Lower leg skin (tissue), 4 donors: ENCODE data around the gene EGFL8. TPM values are rescaled to one million over a fixed set of nuclear protein-coding genes. Genes with fewer than 3 reads are reported as not detected.

Experiments
- DNase-seq, 2 donors: peaks; one replicate each; pipeline ENCODE4 v3.0.0-alpha.2; 2019; ENCODE audit warnings: low spot score in 2 of 2
- H3K4me3 ChIP-seq: fragments of 200-600 bp; sonication (generic); 2 replicates; pipeline ENCODE4 v1.5.1; 2017; ENCODE audit warnings: mild to moderate bottlenecking, low read depth; ENCODE audit not compliant: poor library complexity, severe bottlenecking
- POLR2A ChIP-seq, 2 donors: fragments of 450-650 bp; IDR thresholded peaks; one replicate each; pipeline ENCODE4 v1.6.1; 2016 to 2017; ENCODE audit warnings: antibody characterized with exemption in 2 of 2, mild to moderate bottlenecking in 1 of 2, moderate library complexity in 1 of 2
- WGBS, 2 donors: methylation state at CpG; one replicate each; pipeline ENCODE4 v1.1.5; 2018; 5-methylcytosine and 5-hydroxymethylcytosine counted together
- intact Hi-C: fragments of 100-400 bp; cut with DNase I; formaldehyde crosslinking; loops from one replicate; pipeline ENCODE4 v1.15.0; 2023; ENCODE audit warnings: low total_unique reads
- total RNA-seq, 4 donors: library from RNA; depleted of rRNA; stranded (reverse); fragments of >200 nt; gene quantifications; one replicate each; pipeline ENCODE4 v1.1.0, GENCODE V29; 2016
- TF ChIP-seq, protein P1 (sequence below), 3 donors: fragments of 450-650 bp; IDR thresholded peaks; one replicate each; pipeline ENCODE4 v1.5.1; 2016; ENCODE audit warnings: antibody characterized with exemption in 3 of 3, mild to moderate bottlenecking in 3 of 3, moderate library complexity in 2 of 3

The EGFL8 gene
- total RNA-seq, 4 donors from 2014 or later = 12.5 to 40.8 (median 18.6) TPM

GRCh38 chr6:32146687-32147086 lies 17.7 kb upstream of the EGFL8 start:
- DNase-seq = no peak
- no peak overlapping the region for H3K4me3 ChIP-seq
- TF ChIP-seq, protein P1, sequence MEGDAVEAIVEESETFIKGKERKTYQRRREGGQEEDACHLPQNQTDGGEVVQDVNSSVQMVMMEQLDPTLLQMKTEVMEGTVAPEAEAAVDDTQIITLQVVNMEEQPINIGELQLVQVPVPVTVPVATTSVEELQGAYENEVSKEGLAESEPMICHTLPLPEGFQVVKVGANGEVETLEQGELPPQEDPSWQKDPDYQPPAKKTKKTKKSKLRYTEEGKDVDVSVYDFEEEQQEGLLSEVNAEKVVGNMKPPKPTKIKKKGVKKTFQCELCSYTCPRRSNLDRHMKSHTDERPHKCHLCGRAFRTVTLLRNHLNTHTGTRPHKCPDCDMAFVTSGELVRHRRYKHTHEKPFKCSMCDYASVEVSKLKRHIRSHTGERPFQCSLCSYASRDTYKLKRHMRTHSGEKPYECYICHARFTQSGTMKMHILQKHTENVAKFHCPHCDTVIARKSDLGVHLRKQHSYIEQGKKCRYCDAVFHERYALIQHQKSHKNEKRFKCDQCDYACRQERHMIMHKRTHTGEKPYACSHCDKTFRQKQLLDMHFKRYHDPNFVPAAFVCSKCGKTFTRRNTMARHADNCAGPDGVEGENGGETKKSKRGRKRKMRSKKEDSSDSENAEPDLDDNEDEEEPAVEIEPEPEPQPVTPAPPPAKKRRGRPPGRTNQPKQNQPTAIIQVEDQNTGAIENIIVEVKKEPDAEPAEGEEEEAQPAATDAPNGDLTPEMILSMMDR (IDR thresholded peaks at IDR 0.05) = no peak
- no peak for TF ChIP-seq POLR2A (IDR thresholded peaks at IDR 0.05)
- intact Hi-C loops = no loop called here
- WGBS, 2 donors = 55 to 61% methylated on average over 4 of the region's 4 CpGs

- intact Hi-C loops = no loop called here
- 94 to 96% methylated on average over 4 of the region's 4 CpGs for WGBS, 2 donors
- TF ChIP-seq, protein P1 (IDR thresholded peaks at IDR 0.05) = no peak
- TF ChIP-seq POLR2A (IDR thresholded peaks at IDR 0.05) = no peak
- no peak for DNase-seq
- H3K4me3 ChIP-seq = no peak overlapping the region
Observed at GRCh38 chr6:32147401-32148132, 16.8 kb upstream of the EGFL8 start.

GRCh38 chr6:32148289-32149091 lies 15.9 kb upstream of the EGFL8 start:
- no peak overlapping the region for H3K4me3 ChIP-seq
- intact Hi-C loops = no loop called here
- TF ChIP-seq, protein P1 (IDR thresholded peaks at IDR 0.05) = no peak
- TF ChIP-seq POLR2A (IDR thresholded peaks at IDR 0.05) = no peak
- DNase-seq = peak; percentile 79 to 94
- WGBS, 2 donors = 25 to 39% methylated on average over 39 of the region's 39 CpGs

- 59 to 61% methylated on average over 35 to 47 of the region's 47 CpGs for WGBS, 2 donors
- no peak overlapping the region for H3K4me3 ChIP-seq
- intact Hi-C loops = no loop called here
- DNase-seq = no peak
- TF ChIP-seq, protein P1 (IDR thresholded peaks at IDR 0.05) = no peak
- TF ChIP-seq POLR2A (IDR thresholded peaks at IDR 0.05) = no peak
Observed at GRCh38 chr6:32149092-32149755, 15.2 kb upstream of the EGFL8 start.

GRCh38 chr6:32149932-32150870 lies 14.2 kb upstream of the EGFL8 start:
- intact Hi-C loops = no loop called here

More at GRCh38 chr6:32149932-32150870, 14.2 kb upstream of the EGFL8 start:
- 68 to 69% methylated on average over 42 to 52 of the region's 55 CpGs for WGBS, 2 donors
- no peak for TF ChIP-seq POLR2A (IDR thresholded peaks at IDR 0.05)
- TF ChIP-seq, protein P1 (IDR thresholded peaks at IDR 0.05) = no peak
- no peak overlapping the region for H3K4me3 ChIP-seq
- DNase-seq = no peak
